H1 (cell line): ENCODE measurements around the gene RARRES2. TPM values are rescaled to one million over a fixed set of nuclear protein-coding genes. Genes with fewer than 3 reads are reported as not detected.

Source experiments
- ATF2 ChIP-seq: IDR thresholded peaks from 2 replicates; pipeline ENCODE4 v1.6.1; 2012; ENCODE audit warnings: low read length, inconsistent platforms
- JUN ChIP-seq: IDR thresholded peaks from 2 replicates; pipeline ENCODE4 v1.6.1; 2011; ENCODE audit warnings: low read depth, mild to moderate bottlenecking, improper control_type of control experiment, low read length
- MAFK ChIP-seq: IDR thresholded peaks from 2 replicates; pipeline ENCODE4 v1.6.1; 2012; ENCODE audit warnings: low read depth, mild to moderate bottlenecking, improper control_type of control experiment, low read length
- RXRA ChIP-seq: IDR thresholded peaks from 2 replicates; pipeline ENCODE4 v1.6.1; 2011; ENCODE audit warnings: low read depth, mild to moderate bottlenecking, low read length, moderate library complexity; ENCODE audit not compliant: insufficient read depth
- SP4 ChIP-seq: IDR thresholded peaks from 2 replicates; pipeline ENCODE4 v1.6.1; 2012; ENCODE audit warnings: low read length, inconsistent platforms
- TBP ChIP-seq: IDR thresholded peaks from 2 replicates; pipeline ENCODE4 v1.6.1; 2011; ENCODE audit warnings: low read depth, low read length, improper control_type of control experiment
- polyA plus RNA-seq, 7 experiments: library from polyadenylated mRNA; depleted of rRNA in 3 of 7; stranded (reverse) in 5 of 7; unstranded in 2 of 7; fragments of >200 nt in 5 of 7; fragments of 200-250 nt in 2 of 7; gene quantifications; 1 replicate in 5 of 7; 2 replicates in 1 of 7; 4 replicates in 1 of 7; pipeline versions ENCODE4 v1.2.1 to v1.2.3, GENCODE V29; 2011 to 2013; ENCODE audit warnings: missing spikeins in 2 of 7, mixed read lengths in 2 of 7
- total RNA-seq: library from RNA; stranded (reverse); fragmentation: NEBNext Ultra II Directional; extraction: Animal tissue kit (Norgen Biotek cat#: 25700); gene quantifications from 2 replicates; pipeline ENCODE4 v1.2.1, GENCODE V29; 2021

Gene RARRES2
- total and polyA plus RNA-seq, 2 of the 8 experiments (the other 6 are each of a cell fraction or from before 2014, with no cell fraction given) = 254 to 441 TPM

DNA sequence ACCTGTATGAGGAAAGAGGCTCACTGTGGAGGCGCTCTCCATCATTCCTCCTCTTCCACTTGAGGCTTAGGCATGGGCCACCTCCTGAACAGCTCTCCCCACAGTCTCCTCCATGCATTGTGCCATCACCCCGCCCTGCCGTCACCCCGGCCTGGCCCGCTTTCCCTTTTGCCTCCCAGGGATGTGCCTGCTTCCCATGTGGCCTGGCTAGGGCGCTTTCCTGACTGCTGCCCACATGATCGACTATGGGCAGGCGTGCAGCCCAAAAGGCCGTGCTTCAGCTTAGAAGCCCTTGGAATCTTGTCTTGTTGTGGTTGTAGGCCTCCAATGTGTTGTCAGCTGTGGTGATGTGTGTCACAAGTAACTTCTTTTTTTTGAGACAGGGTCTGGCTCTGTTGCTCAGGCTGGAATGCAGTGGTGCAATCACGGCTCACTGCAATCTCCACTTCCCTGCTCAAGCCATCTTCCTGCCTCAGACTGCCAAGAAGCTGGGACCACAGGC, 16.3 kb downstream of the RARRES2 start (continued):
- TF ChIP-seq SP4 (no peak), JUN (no peak), MAFK (no peak), TBP (no peak), RXRA (no peak), ATF2 (no peak)
- TF ChIP-seq, all 59 proteins: peak for 0
